AG10803 (cell line): Measurements from ENCODE around the gene SETBP1.

Experiments
- DNase-seq: peaks from one replicate; pipeline ENCODE4 v3.0.0; 2010; ENCODE audit warnings: low read depth
- H3K4me3 ChIP-seq: 2 replicates; pipeline ENCODE4 v1.5.1; 2011; ENCODE audit warnings: mild to moderate bottlenecking, low read length, control low read depth
- CTCF ChIP-seq: conservative IDR thresholded peaks from 2 replicates; pipeline ENCODE4 v1.5.1; 2011; ENCODE audit warnings: mild to moderate bottlenecking, low read length, control low read depth, inconsistent platforms

SETBP1 gene

GRCh38 chr18:44921974-44922373 is 241.3 kb downstream of the SETBP1 start:
- no peak for TF ChIP-seq CTCF
- DNase-seq, result no peak
- no peak overlapping the region for H3K4me3 ChIP-seq

DNA sequence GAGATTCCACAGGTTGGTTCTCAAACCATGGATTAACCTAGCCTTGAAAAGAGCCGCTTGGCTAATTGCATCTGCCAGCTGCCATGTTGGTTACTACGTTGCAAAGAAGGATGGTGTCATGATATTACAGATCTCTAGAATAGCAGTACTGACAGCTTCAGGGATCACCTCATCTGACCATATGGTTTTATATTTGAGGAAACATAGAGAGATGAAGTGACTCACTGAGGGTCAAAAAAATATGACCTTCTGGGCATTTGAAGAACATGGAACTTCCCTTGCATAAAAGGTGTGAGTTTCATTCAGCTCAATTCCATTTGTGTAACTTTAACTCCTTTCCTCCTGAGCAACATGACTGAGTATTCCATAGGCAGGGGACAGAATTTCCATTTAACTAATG is 242.3 kb downstream of the SETBP1 start:
- no peak overlapping the region for H3K4me3 ChIP-seq
- TF ChIP-seq CTCF, result no peak
- DNase-seq, result no peak

- no peak overlapping the region for H3K4me3 ChIP-seq
- DNase-seq, result no peak
- no peak for TF ChIP-seq CTCF
Observed at GRCh38 chr18:44924785-44925499, 244.3 kb downstream of the SETBP1 start.

DNA sequence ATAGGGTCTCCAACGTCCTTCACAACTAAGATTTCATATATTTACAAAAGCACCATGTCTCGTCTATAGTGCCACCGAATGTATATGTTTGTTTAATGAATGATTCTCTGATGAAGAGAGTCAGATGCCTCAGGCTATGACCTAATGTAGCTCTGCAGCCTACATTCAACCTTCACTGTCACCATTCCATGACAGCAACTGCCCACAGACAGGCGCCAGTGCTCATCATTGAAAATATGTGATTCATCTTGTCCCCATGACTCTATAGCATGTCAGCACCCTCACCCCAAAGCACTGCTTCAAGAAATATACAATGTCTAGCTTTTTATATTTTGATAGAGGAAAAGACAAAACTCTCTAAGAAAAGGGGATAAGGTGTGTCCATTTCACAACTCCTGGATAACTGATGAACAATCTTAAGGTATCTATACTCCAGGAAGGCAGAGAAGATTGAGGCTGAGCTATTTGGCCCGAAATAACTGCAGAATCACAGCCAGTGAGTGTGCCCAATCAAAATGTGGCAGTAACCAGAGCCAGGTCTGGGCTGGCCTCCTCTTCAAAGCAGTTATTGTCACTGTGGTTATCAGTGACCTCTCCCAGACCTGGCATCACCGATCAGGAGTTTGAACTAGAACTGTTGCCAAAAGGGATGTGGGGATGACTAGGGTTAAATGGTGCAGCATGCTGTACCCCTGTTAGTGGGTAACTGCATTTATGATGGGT is 246.6 kb downstream of the SETBP1 start:
- H3K4me3 ChIP-seq, result no peak overlapping the region
- DNase-seq, result peak; percentile 28
- TF ChIP-seq CTCF, result no peak

- H3K4me3 ChIP-seq, result no peak overlapping the region
- no peak for DNase-seq
- no peak for TF ChIP-seq CTCF
Observed at GRCh38 chr18:44934901-44935300, 254.2 kb downstream of the SETBP1 start.

DNA sequence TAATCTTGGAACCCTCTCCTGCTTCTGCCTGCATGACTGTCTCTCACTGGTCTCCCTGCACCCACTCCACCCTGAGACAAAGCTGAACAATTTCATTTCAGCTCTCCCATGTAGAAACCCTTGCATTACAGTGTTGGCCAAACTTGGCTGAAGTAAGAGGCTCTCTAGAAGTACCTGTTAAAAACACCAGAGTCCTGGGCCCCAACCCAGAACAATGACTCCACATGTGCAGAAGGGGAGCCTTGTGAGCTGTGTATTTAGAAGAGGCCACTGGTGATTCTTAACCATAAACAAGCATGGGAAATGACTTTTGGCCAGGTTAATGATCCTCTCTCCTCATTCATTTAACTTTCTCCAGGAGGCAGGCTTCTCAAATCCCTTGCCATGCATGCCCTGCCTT is 254.8 kb downstream of the SETBP1 start:
- TF ChIP-seq CTCF, result no peak
- no peak overlapping the region for H3K4me3 ChIP-seq
- no peak for DNase-seq

DNA sequence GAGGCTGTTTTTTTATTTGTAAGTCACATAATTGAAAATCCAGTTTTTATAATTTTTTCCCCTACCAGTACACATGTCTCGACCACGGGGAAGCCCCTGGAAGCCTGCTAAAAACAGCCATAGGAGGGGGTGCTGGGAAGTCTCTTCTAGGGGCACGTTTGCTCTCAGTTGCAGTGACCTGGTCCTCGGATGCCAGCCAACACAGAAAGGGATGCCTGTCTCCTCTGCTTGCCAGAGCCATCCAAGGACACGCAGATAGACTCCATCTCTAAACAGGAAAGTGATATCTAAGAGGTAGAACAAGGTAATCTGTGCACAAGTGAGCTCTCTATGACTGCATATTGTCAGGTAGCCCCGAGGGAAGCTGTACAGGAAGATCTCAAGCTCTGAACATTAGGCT is 255.8 kb downstream of the SETBP1 start:
- no peak for TF ChIP-seq CTCF
- H3K4me3 ChIP-seq, result no peak overlapping the region
- DNase-seq, result no peak
